WTC11 (cell line): ENCODE data around the gene GPR139. TPM values are rescaled to one million over a fixed set of nuclear protein-coding genes. Genes with fewer than 3 reads are reported as not detected.

Source experiments
- ATAC-seq: fragments of 200-7000 bp; cut with Tn5 transposase; 2 replicates; pipeline ENCODE4 v1.10.0; 2021; ENCODE audit warnings: mild to moderate bottlenecking, moderate library complexity
- CTCF ChIA-PET: fragments of 300-600 bp; sonication (Branson Sonifier 250); formaldehyde crosslinking; loops from one replicate; lab custom pipeline; 2021; ENCODE audit warnings: antibody characterized with exemption; lab: Charles Lee
- POLR2A ChIA-PET: fragments of 350-600 bp; sonication (Branson Sonifier 250); formaldehyde crosslinking; loops from one replicate; lab custom pipeline; 2021; ENCODE audit warnings: antibody characterized with exemption; lab: Charles Lee
- DNase-seq: peaks from one replicate; pipeline ENCODE4 v3.0.0; 2021; ENCODE audit warnings: low spot score
- H3K27ac Mint-ChIP-seq: 2 replicates; pipeline ENCODE4 v1.8.0; 2021; ENCODE audit warnings: mixed read lengths
- H3K27me3 Mint-ChIP-seq: 2 replicates; pipeline ENCODE4 v1.8.0; 2021; ENCODE audit warnings: low read depth, mild to moderate bottlenecking, moderate library complexity, mixed read lengths
- H3K36me3 Mint-ChIP-seq: 2 replicates; pipeline ENCODE4 v1.8.0; 2021; ENCODE audit warnings: mixed read lengths
- H3K4me1 Mint-ChIP-seq: 2 replicates; pipeline ENCODE4 v1.8.0; 2022; ENCODE audit warnings: mixed read lengths
- H3K4me3 Mint-ChIP-seq: 2 replicates; pipeline ENCODE4 v1.8.0; 2021; ENCODE audit warnings: mild to moderate bottlenecking, moderate library complexity, mixed read lengths
- H3K9me3 Mint-ChIP-seq: 2 replicates; pipeline ENCODE4 v1.8.0; 2021; ENCODE audit warnings: mixed read lengths
- ARID4B ChIP-seq: sonication (generic); formaldehyde crosslinking; IDR thresholded peaks from 2 replicates; pipeline ENCODE4 v1.8.0; 2023; ENCODE audit warnings: missing genetic modification reagents, mild to moderate bottlenecking, borderline replicate concordance
- ATF3 ChIP-seq: sonication (generic); formaldehyde crosslinking; conservative IDR thresholded peaks from 2 replicates; pipeline ENCODE4 v1.8.1; 2022; ENCODE audit warnings: mild to moderate bottlenecking, missing genetic modification reagents
- CDX4 ChIP-seq: fragments of 250-450 bp; sonication (Bioruptor Pico); IDR thresholded peaks from 2 replicates; pipeline ENCODE4 v1.9.0; 2021; ENCODE audit warnings: moderate library complexity, mild to moderate bottlenecking, inconsistent platforms, borderline replicate concordance
- EMX1 ChIP-seq: fragments of 250-450 bp; sonication (Bioruptor Pico); IDR thresholded peaks from 2 replicates; pipeline ENCODE4 v1.8.0; 2021; ENCODE audit warnings: mild to moderate bottlenecking
- ERG ChIP-seq: fragments of 250-450 bp; sonication (Bioruptor Pico); IDR thresholded peaks from 2 replicates; pipeline ENCODE4 v1.8.0; 2021; ENCODE audit warnings: mild to moderate bottlenecking
- ETV6 ChIP-seq: sonication (generic); formaldehyde crosslinking; IDR thresholded peaks from 2 replicates; pipeline ENCODE4 v1.8.1; 2022; ENCODE audit warnings: mild to moderate bottlenecking, missing genetic modification reagents
- FOXP4 ChIP-seq: sonication (generic); formaldehyde crosslinking; IDR thresholded peaks from 2 replicates; pipeline ENCODE4 v1.8.0; 2022; ENCODE audit warnings: mild to moderate bottlenecking, missing genetic modification reagents
- GTF2I ChIP-seq: fragments of 250-450 bp; sonication (Bioruptor Pico); conservative IDR thresholded peaks from 2 replicates; pipeline ENCODE4 v1.4.0; 2021; ENCODE audit warnings: mild to moderate bottlenecking
- HMGA2 ChIP-seq: fragments of 250-450 bp; sonication (Bioruptor Pico); IDR thresholded peaks from 2 replicates; pipeline ENCODE4 v1.4.0; 2021; ENCODE audit warnings: mild to moderate bottlenecking, moderate library complexity
- IRF2 ChIP-seq: sonication (generic); formaldehyde crosslinking; IDR thresholded peaks from 2 replicates; pipeline ENCODE4 v1.8.0; 2022; ENCODE audit warnings: low read depth, missing genetic modification reagents, borderline replicate concordance
- JUN ChIP-seq: sonication (generic); formaldehyde crosslinking; IDR thresholded peaks from 2 replicates; pipeline ENCODE4 v1.8.0; 2023; ENCODE audit warnings: mild to moderate bottlenecking, missing genetic modification reagents
- KAT7 ChIP-seq: sonication (generic); formaldehyde crosslinking; IDR thresholded peaks from 2 replicates; pipeline ENCODE4 v1.8.1; 2023; ENCODE audit warnings: missing genetic modification reagents, mild to moderate bottlenecking, borderline replicate concordance
- PRDM15 ChIP-seq: sonication (generic); formaldehyde crosslinking; IDR thresholded peaks from 2 replicates; pipeline ENCODE4 v1.8.0; 2022; ENCODE audit warnings: missing genetic modification reagents
- TCF7 ChIP-seq: sonication (generic); formaldehyde crosslinking; IDR thresholded peaks from 2 replicates; pipeline ENCODE4 v1.8.0; 2022; ENCODE audit warnings: mild to moderate bottlenecking, low read depth, missing genetic modification reagents, moderate library complexity
- TEAD1 ChIP-seq: sonication (generic); formaldehyde crosslinking; IDR thresholded peaks from 2 replicates; pipeline ENCODE4 v1.8.0; 2022; ENCODE audit warnings: mild to moderate bottlenecking, missing genetic modification reagents
- ZMAT4 ChIP-seq: fragments of 250-450 bp; sonication (Bioruptor Pico); IDR thresholded peaks from 2 replicates; pipeline ENCODE4 v1.9.0; 2021; ENCODE audit warnings: mild to moderate bottlenecking
- ZNF532 ChIP-seq: fragments of 250-450 bp; sonication (Bioruptor Pico); IDR thresholded peaks from 2 replicates; pipeline ENCODE4 v1.9.0; 2021; ENCODE audit warnings: mild to moderate bottlenecking, borderline replicate concordance
- total RNA-seq: library from RNA; stranded (reverse); gene quantifications from 3 replicates; pipeline ENCODE4 v1.2.3, GENCODE V29; 2021

Gene GPR139
- total RNA-seq, 1 experiment from 2014 or later = 0.48 TPM

- DNase-seq (no peak), ATAC-seq (no peak)
- Mint-ChIP-seq H3K36me3 (no peaks in the 10 kb centered on the region), H3K27ac (no peak overlapping the region), H3K27me3 (no peaks in the 10 kb centered on the region; the same call in 1 of the 2 replicates), H3K4me3 (no peak overlapping the region), H3K9me3 (no peaks in the 10 kb centered on the region), H3K4me1 (peaks cover 10% of the 10 kb centered on the region)
- ChIA-PET POLR2A (no interaction called here), CTCF (interaction anchor here (0.5 to 1.4 kb wide), 3 partner anchors 247 to 1316 kb away, joined by 4 to 7 read pairs (median 4); no protein-coding TSS in a partner anchor)
- TF ChIP-seq JUN (CRISPR knock-in tag) (no peak), IRF2 (CRISPR knock-in tag) (no peak), KAT7 (no peak), PRDM15 (CRISPR knock-in tag) (no peak), ARID4B (no peak), CDX4 (CRISPR knock-in tag) (no peak), HMGA2 (CRISPR knock-in tag) (no peak), GTF2I (CRISPR knock-in tag) (no peak), TEAD1 (CRISPR knock-in tag) (no peak)
These were observed 20.4 kb downstream of the GPR139 start for GRCh38 chr16:20053336-20053735.

- TF ChIP-seq ETV6 (no peak), ZNF532 (CRISPR knock-in tag) (no peak), ZMAT4 (no peak), FOXP4 (CRISPR knock-in tag) (no peak), TCF7 (CRISPR knock-in tag) (no peak), ATF3 (CRISPR knock-in tag) (no peak), ERG (CRISPR knock-in tag) (no peak), EMX1 (no peak)
- DNase-seq = no peak
- ChIA-PET POLR2A (no interaction called here), CTCF (interaction anchor here (1.3 kb wide), 1 partner anchor 144 kb away, joined by 7 read pairs; no protein-coding TSS in a partner anchor)
- H3K9me3 Mint-ChIP-seq = no peaks in the 10 kb centered on the region
- no peak overlapping the region for H3K4me3 Mint-ChIP-seq
- peaks cover 10% of the 10 kb centered on the region for H3K4me1 Mint-ChIP-seq
- H3K36me3 Mint-ChIP-seq = no peaks in the 10 kb centered on the region
- ATAC-seq = no peak
- H3K27me3 Mint-ChIP-seq = no peaks in the 10 kb centered on the region
- H3K27ac Mint-ChIP-seq = no peak overlapping the region
These were observed 22.1 kb downstream of the GPR139 start for GRCh38 chr16:20051611-20052010.
